Stimulated activated CD8-positive, alpha-beta memory T cell treated with anti-CD3 and anti-CD28 coated beads, Interleukin-12 subunit alpha, Interleukin-12 subunit beta, amount 100 ng/mL, for 4 hours (primary cell): ENCODE results near the gene PABPC1L2A.
"Not testable (repeated sequence)": the region's sequence is repeated elsewhere in the genome, so short reads cannot be mapped to it uniquely, and the experiment has no call there.

Source experiments
- DNase-seq: peaks from one replicate; pipeline ENCODE4 v3.0.0-alpha.2; 2020; ENCODE audit warnings: low read depth

PABPC1L2A gene

GRCh38 chrX:73079024-73079562 lies at the start of gene PABPC1L2A:
Gene PABPC1L2A, minus strand, starts transcription at chrX:73079512. Its CDS starts 126 bp downstream, at chrX:73079386.
- DNase-seq = not testable (repeated sequence)

GRCh38 chrX:73127700-73128241 lies 48.5 kb upstream of the PABPC1L2A start:
- no peak for DNase-seq

- no peak for DNase-seq
Observed at GRCh38 chrX:73126240-73126639, 46.9 kb upstream of the PABPC1L2A start.

GRCh38 chrX:73099505-73099904 lies 20.2 kb upstream of the PABPC1L2A start:
- not testable (repeated sequence) for DNase-seq

GRCh38 chrX:73086766-73087165 lies 7.5 kb upstream of the PABPC1L2A start:
- DNase-seq = not testable (repeated sequence)

- DNase-seq = not testable (repeated sequence)
Observed at GRCh38 chrX:73079884-73080283, 572 bp upstream of the PABPC1L2A start.

GRCh38 chrX:73078597-73078996 lies 715 bp downstream of the PABPC1L2A start:
- DNase-seq = not testable (repeated sequence)

- DNase-seq = no peak
Observed at GRCh38 chrX:73076838-73077237, 2.5 kb downstream of the PABPC1L2A start.

- DNase-seq = no peak
Observed at GRCh38 chrX:73069365-73070035, 9.8 kb downstream of the PABPC1L2A start.

GRCh38 chrX:73068467-73069364 lies 10.6 kb downstream of the PABPC1L2A start:
- DNase-seq = no peak

GRCh38 chrX:73067761-73068466 lies 11.4 kb downstream of the PABPC1L2A start:
- not testable (repeated sequence) for DNase-seq

- no peak for DNase-seq
Observed at GRCh38 chrX:73028876-73029275, 50.4 kb downstream of the PABPC1L2A start.
